GM12872 (cell line): Measurements from ENCODE around the gene ACOT11.

Experiments used
- TF ChIP-seq, protein P1 (sequence below): IDR thresholded peaks from 3 replicates; pipeline ENCODE4 v1.5.1; 2011; ENCODE audit warnings: low read depth, mild to moderate bottlenecking, low read length, moderate library complexity; ENCODE audit not compliant: insufficient read depth

Gene ACOT11

DNA sequence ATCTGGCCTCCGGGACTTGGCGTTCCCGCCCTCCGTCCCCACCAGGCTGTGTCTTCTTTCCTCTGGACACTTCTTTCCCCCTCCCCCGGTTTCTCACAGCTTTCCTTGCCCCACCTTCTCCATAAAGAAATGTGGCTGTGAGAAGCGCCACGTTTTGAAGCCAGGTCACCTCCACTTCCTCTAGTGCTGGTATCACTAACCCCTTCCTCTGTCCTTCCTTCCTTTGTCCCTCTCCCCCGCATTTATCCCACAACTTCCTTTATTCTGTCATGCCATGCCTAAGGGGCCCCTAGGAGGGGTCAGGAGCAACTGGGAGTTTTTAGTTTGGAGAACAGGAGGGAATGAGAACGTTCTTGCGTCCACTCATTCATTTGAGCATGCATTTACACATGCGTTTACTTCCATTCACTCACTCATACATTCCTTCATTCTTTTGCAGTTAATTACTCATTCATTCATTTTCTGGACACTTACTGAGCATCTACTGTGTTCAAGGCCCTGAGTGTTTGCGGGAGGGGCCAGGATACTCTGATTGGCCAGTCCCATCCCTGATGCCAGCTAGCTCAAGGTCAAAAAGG is 5.0 kb upstream of the ACOT11 start:
- TF ChIP-seq, protein P1, sequence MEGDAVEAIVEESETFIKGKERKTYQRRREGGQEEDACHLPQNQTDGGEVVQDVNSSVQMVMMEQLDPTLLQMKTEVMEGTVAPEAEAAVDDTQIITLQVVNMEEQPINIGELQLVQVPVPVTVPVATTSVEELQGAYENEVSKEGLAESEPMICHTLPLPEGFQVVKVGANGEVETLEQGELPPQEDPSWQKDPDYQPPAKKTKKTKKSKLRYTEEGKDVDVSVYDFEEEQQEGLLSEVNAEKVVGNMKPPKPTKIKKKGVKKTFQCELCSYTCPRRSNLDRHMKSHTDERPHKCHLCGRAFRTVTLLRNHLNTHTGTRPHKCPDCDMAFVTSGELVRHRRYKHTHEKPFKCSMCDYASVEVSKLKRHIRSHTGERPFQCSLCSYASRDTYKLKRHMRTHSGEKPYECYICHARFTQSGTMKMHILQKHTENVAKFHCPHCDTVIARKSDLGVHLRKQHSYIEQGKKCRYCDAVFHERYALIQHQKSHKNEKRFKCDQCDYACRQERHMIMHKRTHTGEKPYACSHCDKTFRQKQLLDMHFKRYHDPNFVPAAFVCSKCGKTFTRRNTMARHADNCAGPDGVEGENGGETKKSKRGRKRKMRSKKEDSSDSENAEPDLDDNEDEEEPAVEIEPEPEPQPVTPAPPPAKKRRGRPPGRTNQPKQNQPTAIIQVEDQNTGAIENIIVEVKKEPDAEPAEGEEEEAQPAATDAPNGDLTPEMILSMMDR, result no peak

- TF ChIP-seq, protein P1, result no peak
These were observed 4.1 kb upstream of the ACOT11 start for GRCh38 chr1:54543729-54544496.

DNA sequence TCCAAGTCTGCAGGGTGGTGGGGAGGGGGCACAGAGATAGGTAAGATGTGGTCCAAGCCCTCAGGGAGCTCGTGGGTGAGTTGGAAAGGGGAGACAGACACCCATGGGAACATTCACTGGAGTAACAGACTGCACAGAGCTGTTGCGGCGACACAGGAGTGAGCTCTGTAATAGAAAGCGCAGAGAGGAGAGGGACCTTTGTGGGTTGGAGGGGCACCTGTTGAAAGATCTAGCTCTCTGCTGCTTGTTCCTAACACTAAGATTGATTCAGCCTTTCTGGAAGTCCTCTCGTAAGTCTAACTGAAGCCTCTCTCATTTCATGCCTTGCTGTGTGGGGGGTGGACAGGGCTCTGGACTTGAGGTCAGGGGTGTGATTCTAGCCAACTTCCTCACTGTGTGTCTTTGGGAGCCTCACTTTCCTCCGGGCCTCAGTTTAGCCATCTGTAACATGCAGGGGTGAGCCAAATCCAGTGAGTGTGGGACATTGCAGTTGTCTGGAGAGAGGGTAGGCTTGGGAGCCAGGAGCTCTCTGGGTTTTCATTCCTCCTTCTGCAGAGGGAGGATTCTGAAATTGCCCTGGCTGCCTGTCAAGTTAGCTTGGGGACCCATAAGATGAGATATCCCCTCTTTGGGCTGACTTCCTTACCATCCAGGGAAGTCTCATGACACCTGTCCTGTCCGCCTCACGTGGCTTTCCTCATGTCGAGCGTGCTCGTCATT is 2.0 kb upstream of the ACOT11 start:
- TF ChIP-seq, protein P1, result no peak

- TF ChIP-seq, protein P1, result no peak
These were observed 1.2 kb upstream of the ACOT11 start for GRCh38 chr1:54546651-54547401.

DNA sequence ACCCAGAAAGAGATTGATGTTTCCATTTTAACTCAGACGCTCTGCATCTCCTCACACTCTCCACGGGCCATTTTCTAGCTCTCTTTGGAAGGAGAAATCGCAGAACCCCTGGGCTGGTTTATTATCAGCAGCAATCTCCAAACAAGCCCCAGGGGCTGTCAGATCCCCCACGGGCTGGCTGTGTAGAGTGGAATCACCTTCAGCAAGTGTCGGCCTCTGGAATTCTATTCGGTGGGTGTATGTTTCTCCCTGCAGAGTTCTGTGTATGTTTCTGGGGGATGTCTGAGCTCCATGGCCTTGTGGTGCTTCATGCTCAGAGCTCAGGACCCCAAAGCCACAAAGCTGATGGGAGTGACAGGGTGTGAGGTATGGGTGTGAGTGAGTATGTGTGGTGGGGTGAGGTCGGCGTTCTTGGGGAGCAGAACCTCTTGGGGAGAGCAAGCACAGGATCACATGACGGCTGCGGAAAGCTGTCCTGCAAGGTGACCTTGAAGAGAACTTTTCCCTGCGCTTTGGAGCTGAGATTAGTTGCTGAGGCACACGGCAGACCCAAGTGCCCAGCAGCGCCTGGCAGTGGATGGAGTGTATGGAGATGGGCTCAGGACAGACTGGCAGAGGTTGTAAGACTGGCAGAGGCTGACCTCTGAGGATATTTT is 489 bp downstream of the ACOT11 start:
- TF ChIP-seq, protein P1, result no peak

DNA sequence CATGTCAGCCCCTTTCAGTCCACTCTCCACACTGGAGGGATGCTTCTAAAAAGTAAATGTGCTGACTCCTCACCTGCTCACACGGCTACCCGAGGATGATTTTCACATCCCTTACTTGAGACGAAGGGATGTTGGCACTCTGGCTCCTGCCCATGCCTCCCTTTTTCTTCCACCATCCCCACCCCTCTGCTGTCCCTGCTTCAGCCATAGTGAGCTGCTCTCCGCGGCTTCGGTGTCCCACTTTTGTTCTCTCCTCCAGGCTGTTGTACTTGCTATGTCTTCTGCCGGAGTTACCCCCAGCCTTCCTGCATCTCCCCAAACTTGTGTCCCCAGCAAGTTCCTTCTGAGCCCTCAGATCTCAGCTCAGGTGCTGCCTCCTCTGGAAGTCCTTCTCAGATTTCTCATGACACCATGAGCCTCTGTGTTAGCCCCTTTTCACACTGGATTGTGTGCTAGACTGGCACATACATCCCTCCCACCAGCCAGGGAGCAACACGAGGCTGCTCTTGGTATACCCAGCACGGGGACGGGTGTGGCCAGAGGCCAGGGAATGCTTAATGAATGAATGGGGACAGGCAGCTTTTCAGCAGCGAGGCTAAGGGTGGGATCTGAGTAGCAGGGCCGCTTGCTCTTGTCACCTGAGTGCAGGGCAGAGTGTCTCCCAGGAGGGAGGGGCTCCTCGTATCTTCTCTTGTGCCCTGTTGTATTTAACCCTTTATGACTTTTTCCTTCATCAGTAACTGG is 1.3 kb downstream of the ACOT11 start:
- TF ChIP-seq, protein P1, result no peak
